DND-41 (cell line): ENCODE measurements around the gene AGMO.

Experiments
- ATAC-seq: fragments of 200-7000 bp; cut with Tn5 transposase; 3 replicates; pipeline ENCODE4 v1.9.1; 2021; ENCODE audit warnings: low read depth; ENCODE audit not compliant: insufficient read depth
- DNase-seq: peaks from one replicate; pipeline ENCODE4 v3.0.0-alpha.2; 2020
- H2AFZ ChIP-seq: 2 replicates; pipeline ENCODE4 v1.6.0; 2012; ENCODE audit warnings: low read depth, low read length
- H3K27ac ChIP-seq: 2 replicates; pipeline ENCODE4 v1.5.1; 2012; ENCODE audit warnings: low read length, inconsistent platforms
- H3K27me3 ChIP-seq: fragments of 200-600 bp; sonication (generic); 2 replicates; pipeline ENCODE4 v1.6.0; 2012; ENCODE audit warnings: low read length, mild to moderate bottlenecking, inconsistent platforms; ENCODE audit not compliant: insufficient read depth, poor library complexity
- H3K36me3 ChIP-seq: 2 replicates; pipeline ENCODE4 v1.5.1; 2012; ENCODE audit warnings: low read length, inconsistent platforms; ENCODE audit not compliant: insufficient read depth
- H3K4me1 ChIP-seq: 2 replicates; pipeline ENCODE4 v1.5.1; 2012; ENCODE audit warnings: mild to moderate bottlenecking, low read length; ENCODE audit not compliant: insufficient read depth
- H3K4me2 ChIP-seq: 2 replicates; pipeline ENCODE4 v1.6.0; 2012; ENCODE audit warnings: mild to moderate bottlenecking, moderate library complexity, low read length, inconsistent platforms; ENCODE audit not compliant: insufficient read depth
- H3K4me3 ChIP-seq, 2 experiments: fragments of 200-600 bp in 1 of 2; shearing (Covaris generic) in 1 of 2; 2 replicates each; pipeline ENCODE4 v1.5.1; 2012 to 2016; ENCODE audit warnings: inconsistent platforms in 2 of 2, low read length in 2 of 2, mild to moderate bottlenecking in 2 of 2, low read depth in 1 of 2, moderate library complexity in 1 of 2
- H3K79me2 ChIP-seq: 2 replicates; pipeline ENCODE4 v1.6.0; 2012; ENCODE audit warnings: low read length, inconsistent platforms; ENCODE audit not compliant: insufficient read depth
- H3K9ac ChIP-seq: 2 replicates; pipeline ENCODE4 v1.6.0; 2012; ENCODE audit warnings: low read depth, mild to moderate bottlenecking, inconsistent platforms, low read length, moderate library complexity
- H3K9me3 ChIP-seq: 2 replicates; pipeline ENCODE4 v1.5.1; 2012; ENCODE audit warnings: low read length, moderate library complexity, mild to moderate bottlenecking, inconsistent platforms; ENCODE audit not compliant: insufficient read depth, severe bottlenecking
- H4K20me1 ChIP-seq: 2 replicates; pipeline ENCODE4 v1.6.0; 2012; ENCODE audit warnings: low read length; ENCODE audit not compliant: insufficient read depth
- EZH2 ChIP-seq: IDR thresholded peaks from 3 replicates; pipeline ENCODE4 v1.6.1; 2012; ENCODE audit warnings: borderline replicate concordance, low read depth, mild to moderate bottlenecking, moderate library complexity, low read length, inconsistent platforms; ENCODE audit not compliant: severe bottlenecking
- TF ChIP-seq, protein P1 (sequence below): IDR thresholded peaks from 2 replicates; pipeline ENCODE4 v1.5.1; 2012; ENCODE audit warnings: borderline replicate concordance, low read length, moderate library complexity, mild to moderate bottlenecking; ENCODE audit not compliant: poor library complexity, severe bottlenecking; ENCODE audit errors: extremely low read depth

AGMO gene

DNA sequence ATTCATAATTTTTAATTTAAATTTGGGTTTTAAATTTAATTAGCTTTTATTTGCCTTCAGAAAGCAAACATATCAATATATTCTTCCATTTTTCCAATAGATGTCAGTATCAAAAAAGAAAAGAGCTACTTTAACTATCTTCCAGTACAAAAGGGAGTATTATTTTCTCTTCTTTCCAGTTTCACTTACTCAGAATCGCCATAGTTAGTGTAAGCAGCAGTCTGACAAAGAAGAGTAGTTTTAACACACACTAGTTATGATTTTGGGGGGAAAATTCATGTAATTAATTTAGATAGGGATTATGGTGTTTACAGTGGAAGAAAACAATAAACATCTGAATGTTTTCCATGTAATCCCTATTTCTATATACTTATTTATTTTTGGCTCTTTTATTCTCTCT, 386.7 kb downstream of the AGMO start:
- peaks cover 4% of the 10 kb centered on the region for H3K9me3 ChIP-seq
- no peaks in the 10 kb centered on the region for H3K36me3 ChIP-seq
- no peaks in the 10 kb centered on the region for H3K4me1 ChIP-seq
- H3K9ac ChIP-seq: no peak overlapping the region
- H3K4me3 ChIP-seq: no peak overlapping the region
- no peaks in the 10 kb centered on the region for H3K79me2 ChIP-seq
- no peak for DNase-seq
- TF ChIP-seq, protein P1, sequence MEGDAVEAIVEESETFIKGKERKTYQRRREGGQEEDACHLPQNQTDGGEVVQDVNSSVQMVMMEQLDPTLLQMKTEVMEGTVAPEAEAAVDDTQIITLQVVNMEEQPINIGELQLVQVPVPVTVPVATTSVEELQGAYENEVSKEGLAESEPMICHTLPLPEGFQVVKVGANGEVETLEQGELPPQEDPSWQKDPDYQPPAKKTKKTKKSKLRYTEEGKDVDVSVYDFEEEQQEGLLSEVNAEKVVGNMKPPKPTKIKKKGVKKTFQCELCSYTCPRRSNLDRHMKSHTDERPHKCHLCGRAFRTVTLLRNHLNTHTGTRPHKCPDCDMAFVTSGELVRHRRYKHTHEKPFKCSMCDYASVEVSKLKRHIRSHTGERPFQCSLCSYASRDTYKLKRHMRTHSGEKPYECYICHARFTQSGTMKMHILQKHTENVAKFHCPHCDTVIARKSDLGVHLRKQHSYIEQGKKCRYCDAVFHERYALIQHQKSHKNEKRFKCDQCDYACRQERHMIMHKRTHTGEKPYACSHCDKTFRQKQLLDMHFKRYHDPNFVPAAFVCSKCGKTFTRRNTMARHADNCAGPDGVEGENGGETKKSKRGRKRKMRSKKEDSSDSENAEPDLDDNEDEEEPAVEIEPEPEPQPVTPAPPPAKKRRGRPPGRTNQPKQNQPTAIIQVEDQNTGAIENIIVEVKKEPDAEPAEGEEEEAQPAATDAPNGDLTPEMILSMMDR: no peak
- no peak for TF ChIP-seq EZH2
- no peak overlapping the region for H3K4me2 ChIP-seq
- ATAC-seq: no peak
- H4K20me1 ChIP-seq: no peaks in the 10 kb centered on the region
- no peaks in the 10 kb centered on the region for H3K27me3 ChIP-seq
- H3K27ac ChIP-seq: no peak overlapping the region
- no peak overlapping the region for H2AFZ ChIP-seq

DNA sequence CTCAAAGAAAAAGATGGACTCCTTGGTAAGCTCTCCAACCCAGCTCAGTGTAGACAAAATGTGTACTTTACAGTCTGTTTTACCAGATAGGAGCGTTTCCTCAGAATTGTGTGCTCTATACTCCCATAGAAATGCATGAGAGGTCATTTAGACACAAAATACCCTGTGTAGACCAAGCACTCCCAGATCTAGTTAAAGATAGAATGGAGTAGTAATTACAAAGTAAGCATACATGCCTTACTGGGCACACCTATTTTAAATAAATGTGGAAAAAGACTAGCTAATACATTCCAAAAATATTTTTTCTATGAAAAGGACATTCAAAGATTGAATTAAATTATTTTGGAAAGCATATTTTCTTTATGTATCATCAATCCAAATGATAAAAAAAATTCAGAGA, 387.3 kb downstream of the AGMO start:
- Histone ChIP-seq H3K4me3 (no peak overlapping the region), H3K4me2 (no peak overlapping the region), H3K4me1 (no peaks in the 10 kb centered on the region), H3K79me2 (no peaks in the 10 kb centered on the region), H3K27me3 (no peaks in the 10 kb centered on the region), H3K36me3 (no peaks in the 10 kb centered on the region), H2AFZ (no peak overlapping the region), H3K27ac (no peak overlapping the region), H3K9ac (no peak overlapping the region), H3K9me3 (peaks cover 4% of the 10 kb centered on the region), H4K20me1 (no peaks in the 10 kb centered on the region)
- ATAC-seq (no peak), DNase-seq (no peak)
- TF ChIP-seq, protein P1: no peak
- TF ChIP-seq EZH2: no peak

- no peak overlapping the region for H3K4me3 ChIP-seq
- H3K9me3 ChIP-seq: no peaks in the 10 kb centered on the region
- DNase-seq (no peak), ATAC-seq (no peak)
- H3K9ac ChIP-seq: no peak overlapping the region
- H3K4me1 ChIP-seq: no peaks in the 10 kb centered on the region
- no peaks in the 10 kb centered on the region for H4K20me1 ChIP-seq
- H3K79me2 ChIP-seq: no peaks in the 10 kb centered on the region
- H3K27me3 ChIP-seq: no peaks in the 10 kb centered on the region
- H3K27ac ChIP-seq: no peak overlapping the region
- H3K4me2 ChIP-seq: no peak overlapping the region
- no peak for TF ChIP-seq EZH2
- TF ChIP-seq, protein P1: no peak
- no peak overlapping the region for H2AFZ ChIP-seq
- no peaks in the 10 kb centered on the region for H3K36me3 ChIP-seq
Observed at GRCh38 chr7:15168489-15168888, 393.3 kb downstream of the AGMO start.

DNA sequence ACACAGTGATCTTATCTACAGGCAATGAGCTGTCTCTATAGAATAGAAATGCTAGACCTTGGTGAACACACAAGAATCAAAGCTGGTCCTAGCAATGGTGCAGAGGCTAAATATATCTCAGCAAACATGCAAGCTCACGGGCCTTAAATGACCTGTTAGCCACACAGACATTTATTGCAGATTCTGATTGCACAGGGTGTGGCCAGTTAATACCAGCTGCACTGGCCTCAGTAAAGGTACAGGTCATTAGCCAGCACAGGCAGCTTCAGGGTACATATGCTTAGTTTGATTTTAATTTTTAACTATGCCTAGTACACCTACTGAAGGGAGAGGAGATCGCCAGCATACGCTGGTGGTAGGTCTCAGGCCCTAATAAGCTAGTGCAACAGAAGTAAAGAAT, 393.9 kb downstream of the AGMO start:
- Histone ChIP-seq H3K9me3 (no peaks in the 10 kb centered on the region), H3K9ac (no peak overlapping the region), H3K79me2 (no peaks in the 10 kb centered on the region), H3K27me3 (no peaks in the 10 kb centered on the region), H4K20me1 (no peaks in the 10 kb centered on the region), H3K4me2 (no peak overlapping the region), H3K36me3 (no peaks in the 10 kb centered on the region), H3K27ac (no peak overlapping the region), H2AFZ (no peak overlapping the region), H3K4me1 (no peaks in the 10 kb centered on the region), H3K4me3 (no peak overlapping the region)
- DNase-seq (no peak), ATAC-seq (no peak)
- TF ChIP-seq EZH2: no peak
- TF ChIP-seq, protein P1: no peak
